HG02885 (cell line): ENCODE measurements around the gene THRB.
A peak's percentile ranks its signal among the peaks of the same experiment; 100 is the strongest.

ENCODE experiments used
- ATAC-seq: cut with Tn5 transposase; IDR thresholded peaks from one replicate; pipeline ENCODE4 v1.9.1; 2021; ENCODE audit warnings: mild to moderate bottlenecking; ENCODE audit not compliant: unreplicated experiment, poor library complexity

The THRB gene

GRCh38 chr3:24494618-24495325 is at the start of gene THRB:
TSS of gene THRB (minus strand) at chr3:24494850.
- peak; percentile 50 for ATAC-seq

GRCh38 chr3:24541935-24542334 is 47.3 kb upstream of the THRB start:
- no peak for ATAC-seq

- ATAC-seq, result no peak
These were observed 46.2 kb upstream of the THRB start for GRCh38 chr3:24540821-24541220.

- ATAC-seq, result no peak
These were observed 45.0 kb upstream of the THRB start for GRCh38 chr3:24539699-24540098.

- no peak for ATAC-seq
These were observed 44.2 kb upstream of the THRB start for GRCh38 chr3:24538891-24539290.

- ATAC-seq, result no peak
These were observed 39.0 kb upstream of the THRB start for GRCh38 chr3:24533561-24534193.

GRCh38 chr3:24530471-24530870 is 35.8 kb upstream of the THRB start:
- ATAC-seq, result no peak

GRCh38 chr3:24529210-24529609 is 34.6 kb upstream of the THRB start:
- ATAC-seq, result no peak

GRCh38 chr3:24526640-24527212 is 32.1 kb upstream of the THRB start:
- ATAC-seq, result no peak

GRCh38 chr3:24525557-24525956 is 30.9 kb upstream of the THRB start:
- ATAC-seq, result no peak

GRCh38 chr3:24525022-24525421 is 30.4 kb upstream of the THRB start:
- no peak for ATAC-seq

- ATAC-seq, result no peak
These were observed 29.5 kb upstream of the THRB start for GRCh38 chr3:24523988-24524727.

GRCh38 chr3:24523215-24523614 is 28.6 kb upstream of the THRB start:
- ATAC-seq, result no peak

GRCh38 chr3:24522146-24522579 is 27.5 kb upstream of the THRB start:
- ATAC-seq, result no peak

- peak; percentile 27 for ATAC-seq
These were observed 26.9 kb upstream of the THRB start for GRCh38 chr3:24521420-24522145.

- no peak for ATAC-seq
These were observed 26.3 kb upstream of the THRB start for GRCh38 chr3:24520976-24521419.

- ATAC-seq, result no peak
These were observed 25.4 kb upstream of the THRB start for GRCh38 chr3:24520101-24520495.

GRCh38 chr3:24519368-24520100 is 24.9 kb upstream of the THRB start:
- peak; percentile 65 for ATAC-seq

GRCh38 chr3:24518990-24519367 is 24.3 kb upstream of the THRB start:
- ATAC-seq, result no peak

- no peak for ATAC-seq
These were observed 19.5 kb upstream of the THRB start for GRCh38 chr3:24514119-24514518.
